ENCODE results near the gene PRR32. TPM values are rescaled to one million over a fixed set of nuclear protein-coding genes. Genes with fewer than 3 reads are reported as not detected.

PRR32 gene, protein sequence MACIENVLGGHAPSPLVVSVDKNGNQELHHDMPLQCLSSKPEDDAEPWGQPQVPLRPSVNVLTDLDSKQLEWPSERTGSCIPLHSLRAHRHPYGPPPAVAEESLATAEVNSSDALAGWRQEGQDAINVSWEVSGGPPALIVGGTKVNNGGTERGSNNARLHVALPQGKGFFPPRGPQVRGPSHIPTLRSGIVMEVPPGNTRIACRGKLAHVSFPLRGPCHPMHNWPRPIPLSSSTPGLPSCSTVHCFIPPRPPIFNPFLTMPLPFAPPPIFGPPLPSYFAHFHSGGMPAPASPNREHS
- polyA plus RNA-seq (not detected in 2 replicates), polyA minus RNA-seq (not detected in 2 replicates)

- Histone ChIP-seq H3K9ac (ENCODE audit: low read length) (no peak within 1 kb of the TSS), H4K20me1 (ENCODE audit: insufficient read depth) (no peaks in the 10 kb centered on the region), H3K9me3 (ENCODE audit: low read length) (no peaks in the 10 kb centered on the region), H3K36me3 (ENCODE audit: insufficient read depth, low read length) (no peaks in the 10 kb centered on the region), H3K9me2 (ENCODE audit: insufficient read depth, low read length) (no peaks in the 10 kb centered on the region), H3K27ac (ENCODE audit: low read length) (no peak within 1 kb of the TSS), H3K79me2 (replicated peaks; ENCODE audit: insufficient read depth, low read length) (no peaks in the 10 kb centered on the region), H3K4me2 (ENCODE audit: low read length) (no peak within 1 kb of the TSS), H3F3A (ENCODE audit: insufficient read depth, low read length, poor library complexity, severe bottlenecking) (no peaks in the 10 kb centered on the region), H3K27me3 (ENCODE audit: insufficient read depth, low read depth, low read length) (no peaks in the 10 kb centered on the region), H2AFZ (ENCODE audit: low read depth, low read length) (no peak within 1 kb of the TSS), H3K4me3 (ENCODE audit: low read length) (no peak within 1 kb of the TSS)
- TF ChIP-seq EZH2 (IDR thresholded peaks at IDR 0.05; ENCODE audit: borderline replicate concordance, insufficient read depth, low read length, poor library complexity, severe bottlenecking) (no peak), RAD21 (conservative IDR thresholded peaks at IDR 0.05) (no peak), REST (IDR thresholded peaks at IDR 0.05; ENCODE audit: borderline replicate concordance) (no peak), TAF1 (IDR thresholded peaks at IDR 0.05; ENCODE audit: low read depth) (no peak)
Observed at GRCh38 chrX:126819429-126819828, at the start of gene PRR32. Gene PRR32, plus strand, starts transcription at chrX:126819729. Its CDS starts 115 bp downstream, at chrX:126819844.

DNA sequence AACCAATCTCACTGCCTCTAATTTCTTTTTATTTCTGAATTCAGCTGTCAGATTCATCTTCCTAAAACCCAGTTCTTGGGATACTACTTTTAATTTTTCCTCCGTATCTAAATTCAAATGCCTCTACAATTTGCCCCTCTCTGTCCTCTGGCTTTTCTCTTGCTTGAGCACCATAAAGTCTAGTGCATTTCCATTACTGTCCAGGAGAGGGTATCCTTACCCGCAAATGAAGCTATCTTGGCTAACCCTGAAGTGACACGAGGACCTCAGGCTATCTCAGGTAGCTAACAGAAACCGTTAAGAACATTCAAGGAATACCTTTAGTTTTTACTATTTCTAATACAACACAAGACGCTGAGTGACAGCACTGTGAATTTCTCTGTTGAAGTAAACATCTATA, 49.4 kb upstream of the PRR32 start:
- no peaks in the 10 kb centered on the region for H3K27me3 ChIP-seq (ENCODE audit: insufficient read depth, low read depth, low read length)
- no peaks in the 10 kb centered on the region for H3K79me2 ChIP-seq (replicated peaks; ENCODE audit: insufficient read depth, low read length)
- H3K36me3 ChIP-seq (ENCODE audit: insufficient read depth, low read length) = no peaks in the 10 kb centered on the region
- H2AFZ ChIP-seq (ENCODE audit: low read depth, low read length) = no peak overlapping the region
- TF ChIP-seq RAD21 (conservative IDR thresholded peaks at IDR 0.05) = peak; percentile 52
- TF ChIP-seq MXI1 (conservative IDR thresholded peaks at IDR 0.05; ENCODE audit: poor library complexity, severe bottlenecking) = no peak
- no peak for TF ChIP-seq POLR2AphosphoS5 (IDR thresholded peaks at IDR 0.05)
- peak; percentile 40 for TF ChIP-seq SMC3 (conservative IDR thresholded peaks at IDR 0.05; ENCODE audit: poor library complexity)
- TF ChIP-seq, protein P1, sequence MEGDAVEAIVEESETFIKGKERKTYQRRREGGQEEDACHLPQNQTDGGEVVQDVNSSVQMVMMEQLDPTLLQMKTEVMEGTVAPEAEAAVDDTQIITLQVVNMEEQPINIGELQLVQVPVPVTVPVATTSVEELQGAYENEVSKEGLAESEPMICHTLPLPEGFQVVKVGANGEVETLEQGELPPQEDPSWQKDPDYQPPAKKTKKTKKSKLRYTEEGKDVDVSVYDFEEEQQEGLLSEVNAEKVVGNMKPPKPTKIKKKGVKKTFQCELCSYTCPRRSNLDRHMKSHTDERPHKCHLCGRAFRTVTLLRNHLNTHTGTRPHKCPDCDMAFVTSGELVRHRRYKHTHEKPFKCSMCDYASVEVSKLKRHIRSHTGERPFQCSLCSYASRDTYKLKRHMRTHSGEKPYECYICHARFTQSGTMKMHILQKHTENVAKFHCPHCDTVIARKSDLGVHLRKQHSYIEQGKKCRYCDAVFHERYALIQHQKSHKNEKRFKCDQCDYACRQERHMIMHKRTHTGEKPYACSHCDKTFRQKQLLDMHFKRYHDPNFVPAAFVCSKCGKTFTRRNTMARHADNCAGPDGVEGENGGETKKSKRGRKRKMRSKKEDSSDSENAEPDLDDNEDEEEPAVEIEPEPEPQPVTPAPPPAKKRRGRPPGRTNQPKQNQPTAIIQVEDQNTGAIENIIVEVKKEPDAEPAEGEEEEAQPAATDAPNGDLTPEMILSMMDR (IDR thresholded peaks at IDR 0.05; ENCODE audit: poor library complexity, severe bottlenecking) = peak; percentile 46
- no peak for TF ChIP-seq TAF1 (IDR thresholded peaks at IDR 0.05; ENCODE audit: low read depth)
- no peak for TF ChIP-seq EZH2 (IDR thresholded peaks at IDR 0.05; ENCODE audit: borderline replicate concordance, insufficient read depth, low read length, poor library complexity, severe bottlenecking)
- no peak for TF ChIP-seq REST (IDR thresholded peaks at IDR 0.05; ENCODE audit: borderline replicate concordance)
- no peak overlapping the region for H3K4me3 ChIP-seq (ENCODE audit: low read length)
- H3K27ac ChIP-seq (ENCODE audit: low read length) = no peak overlapping the region
- H3K9ac ChIP-seq (ENCODE audit: low read length) = no peak overlapping the region
- H4K20me1 ChIP-seq (ENCODE audit: insufficient read depth) = no peaks in the 10 kb centered on the region
- H3K4me2 ChIP-seq (ENCODE audit: low read length) = no peak overlapping the region
- no peaks in the 10 kb centered on the region for H3F3A ChIP-seq (ENCODE audit: insufficient read depth, low read length, poor library complexity, severe bottlenecking)
- no peaks in the 10 kb centered on the region for H3K9me2 ChIP-seq (ENCODE audit: insufficient read depth, low read length)
- H3K9me3 ChIP-seq (ENCODE audit: low read length) = no peaks in the 10 kb centered on the region

Data from neural cell (in vitro differentiated cells).